ENCODE results near the gene UBE2H. TPM values are rescaled to one million over a fixed set of nuclear protein-coding genes. Genes with fewer than 3 reads are reported as not detected.
"Not testable (repeated sequence)": the region's sequence is repeated elsewhere in the genome, so short reads cannot be mapped to it uniquely, and the experiment has no call there.

The UBE2H gene
- polyA plus RNA-seq, 1 of the 3 experiments (the other 2 are of a cell fraction), result 129 TPM

DNA sequence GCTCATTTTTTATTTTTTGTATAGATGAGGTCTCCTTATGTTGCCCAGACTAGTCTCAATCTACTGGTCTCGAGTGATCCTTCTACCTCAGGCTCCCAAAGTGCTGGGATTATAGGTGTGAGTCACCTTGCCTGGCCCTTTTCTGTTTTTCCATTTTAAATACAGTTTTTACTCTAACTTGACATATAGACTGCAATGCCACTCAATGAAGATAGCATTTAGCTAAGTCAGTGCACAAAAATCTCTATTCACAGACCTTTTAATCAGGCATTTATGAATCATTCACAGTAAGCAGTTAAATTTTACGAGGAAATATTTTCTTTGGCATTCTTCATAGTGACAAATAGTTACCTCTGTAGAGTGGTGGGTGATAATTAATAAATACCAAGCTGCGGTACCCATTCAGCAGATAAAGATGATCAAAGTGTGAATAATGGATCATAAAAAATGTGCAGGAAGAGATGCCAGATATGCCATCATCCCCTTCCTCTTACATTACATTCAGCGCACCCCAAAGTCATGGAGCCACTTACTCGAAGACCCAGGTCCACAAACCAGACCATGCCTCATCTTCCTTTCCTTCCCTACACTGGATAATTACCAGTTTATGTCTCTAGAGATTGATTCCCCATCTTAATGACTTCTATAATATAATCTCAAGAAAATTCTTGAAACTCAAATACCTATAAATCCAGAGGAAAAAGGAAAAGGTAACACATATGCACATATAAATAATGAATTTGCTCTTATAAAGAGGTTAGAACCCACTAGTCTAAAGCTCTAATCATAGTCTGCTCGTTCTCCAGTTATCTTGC, 56.0 kb downstream of the UBE2H start (continued):
- TF ChIP-seq, protein P1, sequence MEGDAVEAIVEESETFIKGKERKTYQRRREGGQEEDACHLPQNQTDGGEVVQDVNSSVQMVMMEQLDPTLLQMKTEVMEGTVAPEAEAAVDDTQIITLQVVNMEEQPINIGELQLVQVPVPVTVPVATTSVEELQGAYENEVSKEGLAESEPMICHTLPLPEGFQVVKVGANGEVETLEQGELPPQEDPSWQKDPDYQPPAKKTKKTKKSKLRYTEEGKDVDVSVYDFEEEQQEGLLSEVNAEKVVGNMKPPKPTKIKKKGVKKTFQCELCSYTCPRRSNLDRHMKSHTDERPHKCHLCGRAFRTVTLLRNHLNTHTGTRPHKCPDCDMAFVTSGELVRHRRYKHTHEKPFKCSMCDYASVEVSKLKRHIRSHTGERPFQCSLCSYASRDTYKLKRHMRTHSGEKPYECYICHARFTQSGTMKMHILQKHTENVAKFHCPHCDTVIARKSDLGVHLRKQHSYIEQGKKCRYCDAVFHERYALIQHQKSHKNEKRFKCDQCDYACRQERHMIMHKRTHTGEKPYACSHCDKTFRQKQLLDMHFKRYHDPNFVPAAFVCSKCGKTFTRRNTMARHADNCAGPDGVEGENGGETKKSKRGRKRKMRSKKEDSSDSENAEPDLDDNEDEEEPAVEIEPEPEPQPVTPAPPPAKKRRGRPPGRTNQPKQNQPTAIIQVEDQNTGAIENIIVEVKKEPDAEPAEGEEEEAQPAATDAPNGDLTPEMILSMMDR (IDR thresholded peaks at IDR 0.05), result no peak
- TF ChIP-seq NRF1 (IDR thresholded peaks at IDR 0.05; ENCODE audit: low read depth, low read length) (no peak), FOXM1 (IDR thresholded peaks at IDR 0.05; ENCODE audit: low read depth) (peak; percentile 70; the same call in 1 of the 2 replicates), MXI1 (IDR thresholded peaks at IDR 0.05; ENCODE audit: low read depth, low read length) (no peak), EP300 (IDR thresholded peaks at IDR 0.05; ENCODE audit: borderline replicate concordance in 1 of 2, low read depth in 1 of 2, low read length in 1 of 2) (peak in 1 of 2 experiments; percentile 91; a peak in 2 of 4 replicates), ELF1 (IDR thresholded peaks at IDR 0.05) (no peak), EZH2phosphoT487 (IDR thresholded peaks at IDR 0.05; ENCODE audit: borderline replicate concordance, low read depth) (no peak), TAF1 (IDR thresholded peaks at IDR 0.05; ENCODE audit: borderline replicate concordance, low read depth, low read length) (no peak), NFIC (IDR thresholded peaks at IDR 0.05; ENCODE audit: borderline replicate concordance) (peak; percentile 86), REST (IDR thresholded peaks at IDR 0.05; ENCODE audit: low read depth, low read length) (no peak), RCOR1 (IDR thresholded peaks at IDR 0.05; ENCODE audit: low read length) (no peak), MEF2A (IDR thresholded peaks at IDR 0.05; ENCODE audit: borderline replicate concordance, low read depth) (0 out of 2 replicates have a peak, but pooled peaks have one; percentile 52), USF1 (IDR thresholded peaks at IDR 0.05; ENCODE audit: borderline replicate concordance, low read depth) (no peak)
- TF ChIP-seq, protein P2, sequence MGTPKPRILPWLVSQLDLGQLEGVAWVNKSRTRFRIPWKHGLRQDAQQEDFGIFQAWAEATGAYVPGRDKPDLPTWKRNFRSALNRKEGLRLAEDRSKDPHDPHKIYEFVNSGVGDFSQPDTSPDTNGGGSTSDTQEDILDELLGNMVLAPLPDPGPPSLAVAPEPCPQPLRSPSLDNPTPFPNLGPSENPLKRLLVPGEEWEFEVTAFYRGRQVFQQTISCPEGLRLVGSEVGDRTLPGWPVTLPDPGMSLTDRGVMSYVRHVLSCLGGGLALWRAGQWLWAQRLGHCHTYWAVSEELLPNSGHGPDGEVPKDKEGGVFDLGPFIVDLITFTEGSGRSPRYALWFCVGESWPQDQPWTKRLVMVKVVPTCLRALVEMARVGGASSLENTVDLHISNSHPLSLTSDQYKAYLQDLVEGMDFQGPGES (IDR thresholded peaks at IDR 0.05; ENCODE audit: low read depth, low read length), result no peak

GRCh38 chr7:129894184-129894583, 58.6 kb downstream of the UBE2H start:
- H2AFZ ChIP-seq (ENCODE audit: low read depth); H3K9me2 ChIP-seq; H3K4me3 ChIP-seq (ENCODE audit: low read depth in 2 of 2, low read length in 1 of 2); H3K4me2 ChIP-seq; H3K27me3 ChIP-seq (ENCODE audit: insufficient read depth); H3K9ac ChIP-seq; POLR2A ChIA-PET; DNase-seq; H3K9me3 ChIP-seq; H3K27ac ChIP-seq (ENCODE audit: low read depth in 2 of 2, low read length in 1 of 2): not testable (repeated sequence)
- peaks cover 3 to 11% of the 10 kb centered on the region in 2 experiments; a peak in 3 of 4 replicates for H3K4me1 ChIP-seq (ENCODE audit: control insufficient read depth in 1 of 2, insufficient read depth in 2 of 2, low read depth in 1 of 2, low read length in 1 of 2)
- H3F3A ChIP-seq (replicated peaks; ENCODE audit: insufficient read depth), result peaks cover 55% of the 10 kb centered on the region
- H3K36me3 ChIP-seq (replicated peaks in 1 of 2; ENCODE audit: control insufficient read depth in 1 of 2, insufficient read depth in 2 of 2, low read length in 1 of 2), result peaks cover 2 to 40% of the 10 kb centered on the region in 2 experiments
- CTCF ChIA-PET, result interaction anchor here (0.6 to 0.7 kb wide), 2 partner anchors 12 to 31 kb away, joined by 3 to 4 read pairs; no protein-coding TSS in a partner anchor
- peaks cover 38% of the 10 kb centered on the region; the same call in 1 of the 2 replicates for H4K20me1 ChIP-seq (ENCODE audit: insufficient read depth)
- WGBS (ENCODE audit: low lambda C conversion rate), result 97% methylated on average over 7 of the region's 7 CpGs
- peaks cover 82% of the 10 kb centered on the region for H3K79me2 ChIP-seq (ENCODE audit: insufficient read depth)

Data from SK-N-SH (cell line).